Spinal cord (tissue), 10 donors: Measurements from ENCODE around the gene LRMDA. TPM values are rescaled to one million over a fixed set of nuclear protein-coding genes. Genes with fewer than 3 reads are reported as not detected.
"Not testable (repeated sequence)": the region's sequence is repeated elsewhere in the genome, so short reads cannot be mapped to it uniquely, and the experiment has no call there.

ENCODE experiments used
- DNase-seq, 6 donors: peaks; one replicate each; pipeline versions ENCODE4 v3.0.0 to v3.0.0-alpha.2; 2013 to 2015; ENCODE audit warnings: low spot score in 6 of 6, low read depth in 4 of 6
- H3K27ac ChIP-seq: one replicate; pipeline ENCODE4 v1.5.1; 2013; ENCODE audit warnings: low read depth, low read length, control low read depth
- H3K27me3 ChIP-seq: one replicate; pipeline ENCODE4 v1.6.1; 2013; ENCODE audit warnings: low read length; ENCODE audit not compliant: control insufficient read depth, insufficient read depth
- H3K36me3 ChIP-seq: one replicate; pipeline ENCODE4 v1.6.1; 2013; ENCODE audit warnings: low read length; ENCODE audit not compliant: control insufficient read depth, insufficient read depth
- H3K4me1 ChIP-seq: one replicate; pipeline ENCODE4 v1.6.1; 2013; ENCODE audit warnings: low read length; ENCODE audit not compliant: control insufficient read depth, insufficient read depth
- H3K4me3 ChIP-seq: one replicate; pipeline ENCODE4 v1.5.1; 2013; ENCODE audit warnings: low read depth, low read length, control low read depth
- H3K9me3 ChIP-seq: one replicate; pipeline ENCODE4 v1.6.1; 2013; ENCODE audit warnings: low read length; ENCODE audit not compliant: control insufficient read depth, insufficient read depth
- WGBS: methylation state at CpG from one replicate; pipeline ENCODE4 v1.1.5; 2013; ENCODE audit warnings: missing lambda C conversion rate; ENCODE audit not compliant: insufficient coverage; 5-methylcytosine and 5-hydroxymethylcytosine counted together
- polyA plus RNA-seq, 2 donors: library from polyadenylated mRNA; unstranded; fragments of 120-200 nt; gene quantifications; one replicate each; pipeline ENCODE4 v1.2.1, GENCODE V29; 2013; ENCODE audit not compliant: insufficient read length in 2 of 2
- small RNA-seq: library from RNA; depleted of rRNA; stranded (forward); fragments of <200 nt; gene quantifications from one replicate; pipeline ENCODE3, GENCODE V24; 2014; ENCODE audit warnings: low replicate concordance
- total RNA-seq, 2 donors: library from RNA; depleted of rRNA in 1 of 2; stranded (reverse); fragments of 120-200 nt in 1 of 2; fragments of >200 nt in 1 of 2; gene quantifications; one replicate each; pipeline versions ENCODE4 v1.2.3 to v1.2.4, GENCODE V29; 2013 to 2014
- donor health status: healthy.

LRMDA gene
- total and polyA plus RNA-seq, 4 donors: 5.6 to 9.9 (median 7.2) TPM

- DNase-seq: no peak
- no peaks in the 10 kb centered on the region for H3K4me1 ChIP-seq
- H3K4me3 ChIP-seq: no peak overlapping the region
- H3K36me3 ChIP-seq: no peaks in the 10 kb centered on the region
- no CpG with 5 or more reads among the region's 1 CpG for WGBS
- no peaks in the 10 kb centered on the region for H3K9me3 ChIP-seq
- no peak overlapping the region for H3K27ac ChIP-seq
- no peaks in the 10 kb centered on the region for H3K27me3 ChIP-seq
These were observed 1151.1 kb downstream of the LRMDA start for GRCh38 chr10:76582531-76582930.

GRCh38 chr10:76583711-76584161 is 1152.3 kb downstream of the LRMDA start:
- Histone ChIP-seq H3K4me1 (no peaks in the 10 kb centered on the region), H3K36me3 (no peaks in the 10 kb centered on the region), H3K4me3 (no peak overlapping the region), H3K27me3 (no peaks in the 10 kb centered on the region), H3K9me3 (no peaks in the 10 kb centered on the region), H3K27ac (no peak overlapping the region)
- no peak for DNase-seq
- WGBS: no CpG with 5 or more reads among the region's 3 CpGs

GRCh38 chr10:76584466-76584865 is 1153.0 kb downstream of the LRMDA start:
- H3K4me1 ChIP-seq, H3K9me3 ChIP-seq, H3K36me3 ChIP-seq, H3K27ac ChIP-seq, DNase-seq, H3K27me3 ChIP-seq, H3K4me3 ChIP-seq: not testable (repeated sequence)
- WGBS: 95% methylated on average over 6 of the region's 9 CpGs

Small RNA genes within 50 kb of the gene (small RNA-seq; reads per million reads assigned to genes)
- gene MIR606: not detected
- not detected for gene RN7SL518P
- gene RNU6-673P: not detected

Other genes starting within 250 kb of the LRMDA start
- gene VDAC2, start 220.8 kb upstream of the LRMDA start, total RNA-seq: 100 to 1,000 TPM; 119 to 136 TPM
- gene VDAC2, start 220.8 kb upstream of the LRMDA start, polyA plus RNA-seq: 100 to 1,000 TPM; 226 to 229 TPM
- 10 to 100 TPM in 1 of 2 donors, 1 to 10 TPM in 1; 6.8 to 14.3 TPM for gene COMTD1, start 195.7 kb upstream of the LRMDA start, total RNA-seq
- gene COMTD1, start 195.7 kb upstream of the LRMDA start, polyA plus RNA-seq: 10 to 100 TPM; 32.4 to 37.4 TPM
- 1 to 10 TPM; 6.4 to 9.6 TPM for gene ZNF503, start 29.9 kb upstream of the LRMDA start, total RNA-seq
- gene ZNF503, start 29.9 kb upstream of the LRMDA start, polyA plus RNA-seq: 10 to 100 TPM; 31.5 to 32.2 TPM